Stimulated activated CD8-positive, alpha-beta memory T cell treated with anti-CD3 and anti-CD28 coated beads, Interleukin-7, amount 100 ng/mL, for 48 hours (primary cell): ENCODE measurements around the gene BUB1.
"Not testable (repeated sequence)": the region's sequence is repeated elsewhere in the genome, so short reads cannot be mapped to it uniquely, and the experiment has no call there.

Experiments
- DNase-seq, 2 donors: peaks; one replicate each; pipeline ENCODE4 v3.0.0-alpha.2; 2020; ENCODE audit warnings: low read depth in 1 of 2; ENCODE audit errors: extremely low read depth in 1 of 2

The BUB1 gene

GRCh38 chr2:110677530-110678456, at the start of gene BUB1:
TSS of gene BUB1 (minus strand) at chr2:110678063. CDS start at chr2:110677995, 68 bp downstream.
- peak; percentile 90 to 95 for DNase-seq

- no peak for DNase-seq
These were observed 48.4 kb upstream of the BUB1 start for GRCh38 chr2:110726285-110726684.

GRCh38 chr2:110725859-110726258, 48.0 kb upstream of the BUB1 start:
- DNase-seq, result no peak

- DNase-seq, result no peak
These were observed 47.5 kb upstream of the BUB1 start for GRCh38 chr2:110725370-110725769.

- DNase-seq, result no peak
These were observed 47.0 kb upstream of the BUB1 start for GRCh38 chr2:110724820-110725219.

- no peak for DNase-seq
These were observed 42.7 kb upstream of the BUB1 start for GRCh38 chr2:110720547-110720946.

GRCh38 chr2:110718990-110719389, 41.1 kb upstream of the BUB1 start:
- DNase-seq, result no peak

GRCh38 chr2:110718382-110718781, 40.5 kb upstream of the BUB1 start:
- no peak for DNase-seq

- DNase-seq, result no peak
These were observed 39.9 kb upstream of the BUB1 start for GRCh38 chr2:110717734-110718133.

GRCh38 chr2:110716959-110717645, 39.2 kb upstream of the BUB1 start:
- DNase-seq, result no peak

- no peak for DNase-seq
These were observed 36.8 kb upstream of the BUB1 start for GRCh38 chr2:110714452-110715224.

- DNase-seq, result peak in 1 of 2 donors; percentile 16
These were observed 35.9 kb upstream of the BUB1 start for GRCh38 chr2:110713513-110714362.

GRCh38 chr2:110712737-110713136, 34.9 kb upstream of the BUB1 start:
- no peak for DNase-seq

GRCh38 chr2:110708455-110708854, 30.6 kb upstream of the BUB1 start:
- no peak for DNase-seq

GRCh38 chr2:110707386-110707965, 29.6 kb upstream of the BUB1 start:
- no peak for DNase-seq

GRCh38 chr2:110702514-110703380, 24.9 kb upstream of the BUB1 start:
- no peak for DNase-seq

- DNase-seq, result not testable (repeated sequence)
These were observed 20.4 kb upstream of the BUB1 start for GRCh38 chr2:110698253-110698652.

GRCh38 chr2:110695146-110695898, 17.5 kb upstream of the BUB1 start:
- DNase-seq, result not testable (repeated sequence)
